ENCODE measurements around the gene PHF23. TPM values are rescaled to one million over a fixed set of nuclear protein-coding genes. Genes with fewer than 3 reads are reported as not detected.

The PHF23 gene
- total and polyA plus RNA-seq, 9 of the 15 experiments (the other 6 are each of a cell fraction or from before 2014, with no cell fraction given): 7.4 to 87.5 (median 33.7) TPM

- TF ChIP-seq ZBTB40 (IDR thresholded peaks at IDR 0.05): peak; percentile 71
- TF ChIP-seq ZBTB40 (CRISPR knock-in tag; IDR thresholded peaks at IDR 0.05): no peak
- TF ChIP-seq TEAD2 (tag; IDR thresholded peaks at IDR 0.05): no peak
- peak; percentile 70 for TF ChIP-seq POLR2H (tag; IDR thresholded peaks at IDR 0.05; ENCODE audit: low read depth)
- TF ChIP-seq DIDO1 (tag; IDR thresholded peaks at IDR 0.05; ENCODE audit: low read depth): peak; percentile 80
- TF ChIP-seq ZKSCAN8 (CRISPR knock-in tag; IDR thresholded peaks at IDR 0.05): no peak
- TF ChIP-seq ETS1 (conservative IDR thresholded peaks at IDR 0.05; ENCODE audit: control insufficient read depth, low read depth, low read length): 0 out of 2 replicates have a peak, but pooled peaks have one; percentile 63
- peak; percentile 98 for TF ChIP-seq USF2 (CRISPR knock-in tag; IDR thresholded peaks at IDR 0.05)
- no peak for TF ChIP-seq HDAC8 (tag; IDR thresholded peaks at IDR 0.05)
- TF ChIP-seq KDM1A (IDR thresholded peaks at IDR 0.05): no peak
- TF ChIP-seq CHD2 (IDR thresholded peaks at IDR 0.05; ENCODE audit: low read depth, low read length): peak; percentile 86
- no peak for TF ChIP-seq ZBTB34 (CRISPR knock-in tag; IDR thresholded peaks at IDR 0.05)
- TF ChIP-seq ZNF253 (CRISPR knock-in tag; conservative IDR thresholded peaks at IDR 0.05): no peak
Observed at GRCh38 chr17:7242717-7243452, 3.6 kb upstream of the PHF23 start (continued).

All from K562 (cell line).